ENCODE results near the gene CCL2.

DNA sequence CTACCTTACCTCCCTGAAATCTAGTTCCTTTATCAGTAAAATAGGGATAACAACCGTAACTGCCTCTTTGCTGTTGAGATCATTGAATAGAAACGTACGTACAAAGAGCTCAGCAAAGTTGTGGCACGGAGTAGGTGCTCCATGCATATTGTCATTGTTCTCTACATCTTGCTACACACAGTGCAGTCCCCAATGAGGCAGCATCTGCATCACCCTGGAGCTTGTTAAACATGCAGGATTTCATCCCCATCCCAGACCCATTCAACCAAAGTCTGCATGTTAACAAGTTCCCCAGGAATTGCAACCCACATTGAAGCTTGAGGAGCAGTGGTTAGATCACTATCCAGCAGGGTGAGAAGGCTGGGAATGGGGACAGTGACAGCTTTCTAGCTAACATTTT is 33.7 kb upstream of the CCL2 start:
- TF ChIP-seq POLR2A (IDR thresholded peaks at IDR 0.05; ENCODE audit: borderline replicate concordance, extremely low read depth, insufficient read depth, insufficient read length) (no peak), ZFX (IDR thresholded peaks at IDR 0.05) (no peak), SIN3A (IDR thresholded peaks at IDR 0.05; ENCODE audit: low read depth) (no peak), FOSL1 (IDR thresholded peaks at IDR 0.05; ENCODE audit: low read depth) (no peak), POLR2AphosphoS5 (IDR thresholded peaks at IDR 0.05; ENCODE audit: low read depth, low read length) (no peak), ZBTB33 (IDR thresholded peaks at IDR 0.05; ENCODE audit: extremely low read depth, insufficient replicate concordance, low read length) (no peak), YY1 (IDR thresholded peaks at IDR 0.05; ENCODE audit: extremely low read depth, insufficient replicate concordance, low read depth, low read length) (no peak), JUND (IDR thresholded peaks at IDR 0.05) (no peak), EZH2phosphoT487 (IDR thresholded peaks at IDR 0.05; ENCODE audit: borderline replicate concordance) (no peak)
- TF ChIP-seq, protein P1, sequence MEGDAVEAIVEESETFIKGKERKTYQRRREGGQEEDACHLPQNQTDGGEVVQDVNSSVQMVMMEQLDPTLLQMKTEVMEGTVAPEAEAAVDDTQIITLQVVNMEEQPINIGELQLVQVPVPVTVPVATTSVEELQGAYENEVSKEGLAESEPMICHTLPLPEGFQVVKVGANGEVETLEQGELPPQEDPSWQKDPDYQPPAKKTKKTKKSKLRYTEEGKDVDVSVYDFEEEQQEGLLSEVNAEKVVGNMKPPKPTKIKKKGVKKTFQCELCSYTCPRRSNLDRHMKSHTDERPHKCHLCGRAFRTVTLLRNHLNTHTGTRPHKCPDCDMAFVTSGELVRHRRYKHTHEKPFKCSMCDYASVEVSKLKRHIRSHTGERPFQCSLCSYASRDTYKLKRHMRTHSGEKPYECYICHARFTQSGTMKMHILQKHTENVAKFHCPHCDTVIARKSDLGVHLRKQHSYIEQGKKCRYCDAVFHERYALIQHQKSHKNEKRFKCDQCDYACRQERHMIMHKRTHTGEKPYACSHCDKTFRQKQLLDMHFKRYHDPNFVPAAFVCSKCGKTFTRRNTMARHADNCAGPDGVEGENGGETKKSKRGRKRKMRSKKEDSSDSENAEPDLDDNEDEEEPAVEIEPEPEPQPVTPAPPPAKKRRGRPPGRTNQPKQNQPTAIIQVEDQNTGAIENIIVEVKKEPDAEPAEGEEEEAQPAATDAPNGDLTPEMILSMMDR (IDR thresholded peaks at IDR 0.05 in 2 of 3, conservative IDR thresholded peaks at IDR 0.05 in 1 of 3; ENCODE audit: borderline replicate concordance in 1 of 3, insufficient read depth in 1 of 3, low read depth in 2 of 3, low read length in 2 of 3): no peak
- TF ChIP-seq, protein P2, sequence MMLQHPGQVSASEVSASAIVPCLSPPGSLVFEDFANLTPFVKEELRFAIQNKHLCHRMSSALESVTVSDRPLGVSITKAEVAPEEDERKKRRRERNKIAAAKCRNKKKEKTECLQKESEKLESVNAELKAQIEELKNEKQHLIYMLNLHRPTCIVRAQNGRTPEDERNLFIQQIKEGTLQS (IDR thresholded peaks at IDR 0.05): no peak

All from HCT116 (cell line).